ENCODE measurements around the gene SEMA4F.
A peak's percentile ranks its signal among the peaks of the same experiment; 100 is the strongest.

- TF ChIP-seq CTCF (IDR thresholded peaks at IDR 0.05): peak; percentile 33
- TF ChIP-seq EZH2phosphoT487 (IDR thresholded peaks at IDR 0.05): no peak
- TF ChIP-seq EZH2 (IDR thresholded peaks at IDR 0.05): no peak
These were observed 21.0 kb downstream of the SEMA4F start for GRCh38 chr2:74675090-74675489.

Data from neural progenitor cell (in vitro differentiated cells).